ENCODE results near the gene EEF1G.

DNA sequence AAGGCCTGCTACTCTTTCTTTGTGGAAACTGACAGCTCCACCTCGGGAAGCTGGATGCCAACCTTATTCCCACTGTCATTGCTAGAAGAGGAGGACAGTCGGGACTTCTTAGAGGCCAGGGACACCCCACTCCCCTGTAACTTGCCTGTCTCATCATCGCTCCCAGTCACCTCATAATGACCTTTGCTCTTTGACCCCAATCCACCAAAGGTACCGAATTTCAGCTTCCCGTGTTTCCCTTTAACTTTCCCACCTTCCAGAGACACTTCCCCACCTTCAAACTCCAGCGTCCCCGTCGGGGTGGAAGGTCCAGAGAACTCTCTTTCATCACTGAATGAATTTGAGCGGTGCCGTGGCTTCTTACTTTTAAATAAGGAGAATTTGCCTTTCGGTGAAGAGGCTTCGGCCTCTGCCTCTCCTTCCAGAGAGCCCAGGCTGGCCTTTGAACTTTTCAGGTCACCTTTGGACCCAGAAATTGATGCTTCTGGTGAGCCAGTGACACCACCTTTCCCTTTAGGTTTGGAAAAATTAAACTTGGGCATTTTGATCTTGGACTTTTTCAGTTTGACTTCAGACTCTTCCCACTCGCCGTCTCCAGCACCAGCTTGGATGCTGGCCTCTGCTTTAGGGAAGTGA is 56.8 kb downstream of the EEF1G start:
- TF ChIP-seq, protein P1, sequence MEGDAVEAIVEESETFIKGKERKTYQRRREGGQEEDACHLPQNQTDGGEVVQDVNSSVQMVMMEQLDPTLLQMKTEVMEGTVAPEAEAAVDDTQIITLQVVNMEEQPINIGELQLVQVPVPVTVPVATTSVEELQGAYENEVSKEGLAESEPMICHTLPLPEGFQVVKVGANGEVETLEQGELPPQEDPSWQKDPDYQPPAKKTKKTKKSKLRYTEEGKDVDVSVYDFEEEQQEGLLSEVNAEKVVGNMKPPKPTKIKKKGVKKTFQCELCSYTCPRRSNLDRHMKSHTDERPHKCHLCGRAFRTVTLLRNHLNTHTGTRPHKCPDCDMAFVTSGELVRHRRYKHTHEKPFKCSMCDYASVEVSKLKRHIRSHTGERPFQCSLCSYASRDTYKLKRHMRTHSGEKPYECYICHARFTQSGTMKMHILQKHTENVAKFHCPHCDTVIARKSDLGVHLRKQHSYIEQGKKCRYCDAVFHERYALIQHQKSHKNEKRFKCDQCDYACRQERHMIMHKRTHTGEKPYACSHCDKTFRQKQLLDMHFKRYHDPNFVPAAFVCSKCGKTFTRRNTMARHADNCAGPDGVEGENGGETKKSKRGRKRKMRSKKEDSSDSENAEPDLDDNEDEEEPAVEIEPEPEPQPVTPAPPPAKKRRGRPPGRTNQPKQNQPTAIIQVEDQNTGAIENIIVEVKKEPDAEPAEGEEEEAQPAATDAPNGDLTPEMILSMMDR (IDR thresholded peaks at IDR 0.05), result no peak
- TF ChIP-seq POLR2A (IDR thresholded peaks at IDR 0.05), result no peak
